Panc1 (cell line): Measurements from ENCODE around the gene SAT1. TPM values are rescaled to one million over a fixed set of nuclear protein-coding genes. Genes with fewer than 3 reads are reported as not detected.
A peak's percentile ranks its signal among the peaks of the same experiment; 100 is the strongest.

Experiments used
- ATAC-seq: fragments of 200-7000 bp; cut with Tn5 transposase; 2 replicates; pipeline ENCODE4 v1.9.1; 2020; ENCODE audit warnings: mild to moderate bottlenecking, moderate library complexity
- BruUV-seq: library from RNA; stranded (reverse); fragments of 400-500 nt; replicated peaks from 2 replicates; lab custom pipeline; 2021; lab: Mats Ljungman, UMichigan
- CTCF ChIA-PET: fragments of 300-600 bp; sonication (Branson Sonifier 250); formaldehyde crosslinking; loops from one replicate; lab custom pipeline; 2022; ENCODE audit warnings: antibody characterized with exemption; lab: Charles Lee
- POLR2A ChIA-PET: fragments of 300-600 bp; sonication (Branson Sonifier 250); formaldehyde crosslinking; loops from one replicate; lab custom pipeline; 2022; ENCODE audit warnings: antibody characterized with exemption; lab: Charles Lee
- DNase-seq: peaks from one replicate; pipeline ENCODE4 v3.0.0-alpha.2; 2010; ENCODE audit warnings: low read depth, low spot score
- H3K27ac ChIP-seq: 2 replicates; pipeline ENCODE4 v1.5.1; 2011; ENCODE audit warnings: mild to moderate bottlenecking, low read length, inconsistent platforms
- H3K27me3 ChIP-seq: fragments of 200-500 bp; sonication (Bioruptor generic); 2 replicates; pipeline ENCODE4 v1.6.0; 2014; ENCODE audit warnings: low read length, inconsistent platforms; ENCODE audit not compliant: control insufficient read depth, insufficient read depth
- H3K36me3 ChIP-seq: fragments of 200-500 bp; sonication (Bioruptor generic); 2 replicates; pipeline ENCODE4 v1.5.1; 2014; ENCODE audit warnings: inconsistent platforms, mild to moderate bottlenecking, low read length, moderate library complexity; ENCODE audit not compliant: control insufficient read depth, insufficient read depth
- H3K4me1 ChIP-seq: 2 replicates; pipeline ENCODE4 v1.5.1; 2011; ENCODE audit warnings: inconsistent platforms, mild to moderate bottlenecking, low read length, moderate library complexity; ENCODE audit not compliant: control insufficient read depth, insufficient read depth
- H3K4me3 ChIP-seq, 2 experiments: 2 replicates each; pipeline ENCODE4 v1.5.1; 2011 to 2012; ENCODE audit warnings: low read depth in 2 of 2, low read length in 2 of 2, mild to moderate bottlenecking in 2 of 2, inconsistent platforms in 1 of 2, moderate library complexity in 1 of 2
- H3K9me3 ChIP-seq: fragments of 200-500 bp; sonication (Bioruptor generic); 2 replicates; pipeline ENCODE4 v1.5.1; 2014; ENCODE audit warnings: low read depth, mild to moderate bottlenecking, inconsistent platforms, low read length, moderate library complexity; ENCODE audit not compliant: control insufficient read depth, insufficient read depth
- CTCF ChIP-seq: fragments of 450-650 bp; IDR thresholded peaks from 2 replicates; pipeline ENCODE4 v1.5.1; 2017; ENCODE audit warnings: mild to moderate bottlenecking
- POLR2AphosphoS5 ChIP-seq: IDR thresholded peaks from 2 replicates; pipeline ENCODE4 v1.6.1; 2012; ENCODE audit warnings: mild to moderate bottlenecking, low read depth, low read length, moderate library complexity
- REST ChIP-seq, 2 experiments: IDR thresholded peaks; 2 replicates each; pipeline ENCODE4 v1.6.1; 2011 to 2012; ENCODE audit warnings: low read depth in 2 of 2, control low read depth in 1 of 2, low read length in 1 of 2, mild to moderate bottlenecking in 1 of 2, moderate library complexity in 1 of 2; ENCODE audit not compliant: insufficient read depth in 1 of 2
- SIN3A ChIP-seq: IDR thresholded peaks from 2 replicates; pipeline ENCODE4 v1.6.1; 2012; ENCODE audit warnings: low read depth, mild to moderate bottlenecking, low read length, moderate library complexity, borderline replicate concordance; ENCODE audit not compliant: insufficient read depth
- TCF7L2 ChIP-seq: IDR thresholded peaks from 2 replicates; pipeline ENCODE4 v1.6.1; 2011; ENCODE audit warnings: mild to moderate bottlenecking, low read depth, low read length, inconsistent platforms
- in situ Hi-C: cut with HindIII; loops from 2 replicates; pipeline ENCODE4 v1.10.0; 2016; ENCODE audit warnings: low sequenced_read_pairs, low pct_unique_long_range_greater_than_20kb
- intact Hi-C: fragments of 100-400 bp; cut with micrococcal nuclease; formaldehyde crosslinking; loops from one replicate; pipeline ENCODE4 v1.10.0; 2022; ENCODE audit not compliant: unreplicated experiment
- total RNA-seq: library from RNA; stranded (reverse); gene quantifications from one replicate; pipeline ENCODE4 v1.2.1, GENCODE V29; 2021; ENCODE audit not compliant: unreplicated experiment

Gene SAT1
- total RNA-seq, 1 experiment from 2014 or later = 173 TPM

- no peaks in the 10 kb centered on the region for H3K27me3 ChIP-seq
- no peaks in the 10 kb centered on the region for H3K9me3 ChIP-seq
- no peaks in the 10 kb centered on the region for H3K4me1 ChIP-seq
- ATAC-seq = no peak
- in situ Hi-C loops = no loop called here
- H3K4me3 ChIP-seq = no peak overlapping the region
- H3K27ac ChIP-seq = peak overlapping the region; percentile 70
- H3K36me3 ChIP-seq = peaks cover 3% of the 10 kb centered on the region; the same call in 1 of the 2 replicates
- TF ChIP-seq TCF7L2 (no peak), POLR2AphosphoS5 (no peak), REST (IDR thresholded peaks at IDR 0.05; ENCODE audit: insufficient read depth in 1 of 2, low read depth in 2 of 2, low read length in 1 of 2) (no peak), CTCF (no peak), SIN3A (no peak)
- ChIA-PET POLR2A (interaction anchor here (0.7 to 1.1 kb wide), 3 partner anchors 18 to 46 kb away, joined by 6 to 12 read pairs (median 7); partner anchors contain the start of gene ACOT9), CTCF (no interaction called here)
- intact Hi-C loops = no loop called here
- BruUV-seq = no TSS peak
- DNase-seq = no peak
Measured at GRCh38 chrX:23788946-23789345, 6.0 kb downstream of the SAT1 start.

- in situ Hi-C loops = no loop called here
- intact Hi-C loops = no loop called here
- 0 out of 2 replicates have a peak overlapping the region, but pooled peaks have one; percentile 23 for H3K27ac ChIP-seq
- H3K4me3 ChIP-seq = no peak overlapping the region
- no peaks in the 10 kb centered on the region for H3K9me3 ChIP-seq
- ChIA-PET CTCF (no interaction called here), POLR2A (interaction anchor here (0.6 to 1.6 kb wide), 5 partner anchors 18 to 109 kb away, joined by 3 to 12 read pairs (median 7); partner anchors contain the start of gene ACOT9)
- no TSS peak for BruUV-seq
- DNase-seq (no peak), ATAC-seq (no peak; the same call in 1 of the 2 replicates)
- H3K4me1 ChIP-seq = no peaks in the 10 kb centered on the region
- TF ChIP-seq POLR2AphosphoS5 (no peak), CTCF (no peak), SIN3A (no peak), REST (IDR thresholded peaks at IDR 0.05; ENCODE audit: insufficient read depth in 1 of 2, low read depth in 2 of 2, low read length in 1 of 2) (no peak), TCF7L2 (no peak)
- no peaks in the 10 kb centered on the region for H3K27me3 ChIP-seq
- H3K36me3 ChIP-seq = peaks cover 3% of the 10 kb centered on the region; the same call in 1 of the 2 replicates
Measured at GRCh38 chrX:23789386-23790154, 6.6 kb downstream of the SAT1 start.
